Loucy (cell line): ENCODE data around the gene CIC.

Experiments used
- H2AFZ ChIP-seq: fragments of 200-600 bp; sonication (generic); 2 replicates; pipeline ENCODE4 v1.6.0; 2016; ENCODE audit warnings: antibody characterized with exemption, mild to moderate bottlenecking, low read length, moderate library complexity
- H3F3A ChIP-seq: fragments of 200-600 bp; 2 replicates; pipeline ENCODE4 v1.6.0; 2016; ENCODE audit warnings: antibody characterized with exemption, low read depth, mild to moderate bottlenecking
- H3K27me3 ChIP-seq: fragments of 200-600 bp; sonication (generic); 2 replicates; pipeline ENCODE4 v1.6.1; 2014; ENCODE audit warnings: low read length, mild to moderate bottlenecking; ENCODE audit not compliant: insufficient read depth, poor library complexity, severe bottlenecking
- H3K36me3 ChIP-seq: fragments of 200-600 bp; sonication (generic); 2 replicates; pipeline ENCODE4 v1.6.1; 2016; ENCODE audit warnings: low read length; ENCODE audit not compliant: insufficient read depth
- H3K4me1 ChIP-seq: fragments of 200-600 bp; sonication (generic); 2 replicates; pipeline ENCODE4 v1.5.1; 2014; ENCODE audit warnings: low read length, mild to moderate bottlenecking; ENCODE audit not compliant: insufficient read depth, poor library complexity, severe bottlenecking
- H3K4me2 ChIP-seq: fragments of 200-600 bp; sonication (generic); 2 replicates; pipeline ENCODE4 v1.6.0; 2014; ENCODE audit warnings: antibody characterized with exemption, low read length, low read depth, mild to moderate bottlenecking; ENCODE audit not compliant: poor library complexity, severe bottlenecking
- H3K4me3 ChIP-seq: fragments of 200-600 bp; sonication (generic); 2 replicates; pipeline ENCODE4 v1.5.1; 2014; ENCODE audit warnings: low read length, mild to moderate bottlenecking, mixed read lengths; ENCODE audit not compliant: poor library complexity, severe bottlenecking
- H3K79me2 ChIP-seq: fragments of 200-600 bp; sonication (generic); 2 replicates; pipeline ENCODE4 v1.6.1; 2014; ENCODE audit warnings: low read length; ENCODE audit not compliant: insufficient read depth
- H3K9ac ChIP-seq: fragments of 200-600 bp; sonication (generic); 2 replicates; pipeline ENCODE4 v1.6.0; 2014; ENCODE audit warnings: mild to moderate bottlenecking, low read depth, low read length, moderate library complexity; ENCODE audit not compliant: poor library complexity, severe bottlenecking
- H3K9me2 ChIP-seq: fragments of 200-600 bp; sonication (generic); replicated peaks from 2 replicates; pipeline ENCODE4 v1.6.1; 2016; ENCODE audit warnings: low read depth, low read length, mixed read lengths
- H3K9me3 ChIP-seq: fragments of 200-600 bp; sonication (generic); 2 replicates; pipeline ENCODE4 v1.6.1; 2014; ENCODE audit warnings: mild to moderate bottlenecking, antibody characterized with exemption, low read length, low read depth; ENCODE audit not compliant: insufficient read depth
- H4K20me1 ChIP-seq: fragments of 200-600 bp; sonication (generic); 2 replicates; pipeline ENCODE4 v1.6.0; 2014; ENCODE audit warnings: antibody characterized with exemption, low read length, mild to moderate bottlenecking; ENCODE audit not compliant: insufficient read depth, poor library complexity, severe bottlenecking
- CTCF ChIP-seq: fragments of 200-600 bp; sonication (generic); conservative IDR thresholded peaks from 2 replicates; pipeline ENCODE4 v1.5.1; 2014; ENCODE audit warnings: mild to moderate bottlenecking, antibody characterized with exemption, low read length
- EZH2phosphoT487 ChIP-seq: fragments of 200-600 bp; IDR thresholded peaks from 2 replicates; pipeline ENCODE4 v1.6.1; 2018; ENCODE audit warnings: antibody characterized with exemption, mild to moderate bottlenecking, moderate library complexity, borderline replicate concordance

The CIC gene

GRCh38 chr19:42291435-42291810, 22.4 kb downstream of the CIC start:
- Histone ChIP-seq H3K27me3 (no peaks in the 10 kb centered on the region), H3K4me1 (peaks cover under 1% of the 10 kb centered on the region), H3K36me3 (peaks cover 66% of the 10 kb centered on the region; the same call in 1 of the 2 replicates), H2AFZ (no peak overlapping the region), H3K9me2 (no peaks in the 10 kb centered on the region), H3K79me2 (peaks cover 5% of the 10 kb centered on the region; the same call in 1 of the 2 replicates), H3K9me3 (no peaks in the 10 kb centered on the region), H3K9ac (no peak overlapping the region), H3F3A (no peaks in the 10 kb centered on the region), H4K20me1 (peaks cover 5% of the 10 kb centered on the region), H3K4me2 (no peak overlapping the region), H3K4me3 (no peak overlapping the region)
- TF ChIP-seq CTCF, result no peak
- no peak for TF ChIP-seq EZH2phosphoT487

GRCh38 chr19:42292042-42292960, 23.2 kb downstream of the CIC start:
- Histone ChIP-seq H3K9ac (no peak overlapping the region), H3K4me2 (no peak overlapping the region), H3K9me2 (no peaks in the 10 kb centered on the region), H3F3A (no peaks in the 10 kb centered on the region), H3K9me3 (no peaks in the 10 kb centered on the region), H3K36me3 (peaks cover 61% of the 10 kb centered on the region; the same call in 1 of the 2 replicates), H3K79me2 (no peaks in the 10 kb centered on the region), H3K4me1 (no peaks in the 10 kb centered on the region), H2AFZ (no peak overlapping the region), H3K4me3 (no peak overlapping the region), H3K27me3 (no peaks in the 10 kb centered on the region), H4K20me1 (peaks cover 3% of the 10 kb centered on the region)
- TF ChIP-seq CTCF, result no peak
- TF ChIP-seq EZH2phosphoT487, result no peak

GRCh38 chr19:42292963-42293362, 23.9 kb downstream of the CIC start:
- Histone ChIP-seq H3K9me3 (no peaks in the 10 kb centered on the region), H4K20me1 (peaks cover 3% of the 10 kb centered on the region), H3K79me2 (no peaks in the 10 kb centered on the region), H3K9ac (no peak overlapping the region), H3K36me3 (peaks cover 54% of the 10 kb centered on the region; the same call in 1 of the 2 replicates), H3F3A (no peaks in the 10 kb centered on the region), H3K4me3 (no peak overlapping the region), H3K9me2 (no peaks in the 10 kb centered on the region), H3K27me3 (no peaks in the 10 kb centered on the region), H3K4me1 (no peaks in the 10 kb centered on the region), H2AFZ (no peak overlapping the region), H3K4me2 (no peak overlapping the region)
- no peak for TF ChIP-seq EZH2phosphoT487
- no peak for TF ChIP-seq CTCF
